ENCODE measurements around the gene NEK10.

DNA sequence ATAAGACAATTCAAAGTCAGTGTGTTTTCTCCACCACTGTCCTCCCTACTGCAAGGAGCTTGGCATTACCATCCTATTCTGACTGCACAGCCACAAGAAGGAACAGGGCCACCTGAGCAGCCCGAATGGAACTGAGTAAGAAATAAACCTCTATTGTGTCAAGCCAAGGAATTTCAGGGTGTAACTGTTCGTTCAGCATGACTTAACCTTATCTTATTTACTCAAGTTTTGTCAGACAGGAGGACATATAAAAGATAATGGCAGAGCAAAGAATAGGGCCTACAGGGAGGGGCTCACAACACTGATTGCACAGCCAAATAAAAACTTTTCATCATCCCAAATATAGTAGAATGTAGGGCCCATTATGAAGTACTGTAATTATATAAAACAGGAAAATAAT, 236.1 kb downstream of the NEK10 start:
- TF ChIP-seq, protein P1, sequence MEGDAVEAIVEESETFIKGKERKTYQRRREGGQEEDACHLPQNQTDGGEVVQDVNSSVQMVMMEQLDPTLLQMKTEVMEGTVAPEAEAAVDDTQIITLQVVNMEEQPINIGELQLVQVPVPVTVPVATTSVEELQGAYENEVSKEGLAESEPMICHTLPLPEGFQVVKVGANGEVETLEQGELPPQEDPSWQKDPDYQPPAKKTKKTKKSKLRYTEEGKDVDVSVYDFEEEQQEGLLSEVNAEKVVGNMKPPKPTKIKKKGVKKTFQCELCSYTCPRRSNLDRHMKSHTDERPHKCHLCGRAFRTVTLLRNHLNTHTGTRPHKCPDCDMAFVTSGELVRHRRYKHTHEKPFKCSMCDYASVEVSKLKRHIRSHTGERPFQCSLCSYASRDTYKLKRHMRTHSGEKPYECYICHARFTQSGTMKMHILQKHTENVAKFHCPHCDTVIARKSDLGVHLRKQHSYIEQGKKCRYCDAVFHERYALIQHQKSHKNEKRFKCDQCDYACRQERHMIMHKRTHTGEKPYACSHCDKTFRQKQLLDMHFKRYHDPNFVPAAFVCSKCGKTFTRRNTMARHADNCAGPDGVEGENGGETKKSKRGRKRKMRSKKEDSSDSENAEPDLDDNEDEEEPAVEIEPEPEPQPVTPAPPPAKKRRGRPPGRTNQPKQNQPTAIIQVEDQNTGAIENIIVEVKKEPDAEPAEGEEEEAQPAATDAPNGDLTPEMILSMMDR (IDR thresholded peaks at IDR 0.05): no peak
- TF ChIP-seq SIN3A (IDR thresholded peaks at IDR 0.05; ENCODE audit: borderline replicate concordance, insufficient read depth, low read depth, low read length): no peak
- TF ChIP-seq POLR2AphosphoS5 (IDR thresholded peaks at IDR 0.05; ENCODE audit: low read depth, low read length): no peak
- no peak for TF ChIP-seq REST (IDR thresholded peaks at IDR 0.05; ENCODE audit: insufficient read depth in 1 of 2, low read depth in 2 of 2, low read length in 1 of 2)

Measured in Panc1 (cell line).